ENCODE results near the gene PGGT1B. TPM values are rescaled to one million over a fixed set of nuclear protein-coding genes. Genes with fewer than 3 reads are reported as not detected.
A peak's percentile ranks its signal among the peaks of the same experiment; 100 is the strongest.

The PGGT1B gene
- total RNA-seq, 1 donor from 2014 or later, result 47.5 TPM

GRCh38 chr5:115170929-115171510, 91.7 kb downstream of the PGGT1B start:
- Histone ChIP-seq H3K27me3 (ENCODE audit: low read depth) (peaks cover 29% of the 10 kb centered on the region), H3K27ac (peak overlapping the region; percentile 65)
- intact Hi-C loops (cut with DNase I), result no loop called here

GRCh38 chr5:115170134-115170928, 92.3 kb downstream of the PGGT1B start:
- no peak for TF ChIP-seq CTCF (IDR thresholded peaks at IDR 0.05)
- intact Hi-C loops (cut with DNase I), result no loop called here
- Histone ChIP-seq H3K4me3 (peak overlapping the region; percentile 85), H3K4me1 (peaks cover 26% of the 10 kb centered on the region), H3K36me3 (no peaks in the 10 kb centered on the region), H3K9me3 (no peaks in the 10 kb centered on the region), H3K27ac (peak overlapping the region; percentile 65), H3K27me3 (ENCODE audit: low read depth) (peaks cover 36% of the 10 kb centered on the region)
- DNase-seq (peak; percentile 52), ATAC-seq (peak; percentile 82 to 83)

More at GRCh38 chr5:115170929-115171510, 91.7 kb downstream of the PGGT1B start:
- no peak for ATAC-seq
- Histone ChIP-seq H3K4me3 (peak overlapping the region; percentile 85), H3K36me3 (no peaks in the 10 kb centered on the region), H3K9me3 (no peaks in the 10 kb centered on the region), H3K4me1 (peaks cover 26% of the 10 kb centered on the region)
- TF ChIP-seq CTCF (IDR thresholded peaks at IDR 0.05), result no peak
- no peak for DNase-seq

GRCh38 chr5:115169487-115170133, 93.1 kb downstream of the PGGT1B start, which contains the start of gene TRIM36:
Gene TRIM36, minus strand, starts transcription at chr5:115169908. Its CDS starts 274 bp downstream, at chr5:115169634.
- Histone ChIP-seq H3K4me3 (peak within 1 kb of the TSS; percentile 85), H3K27ac (peak within 1 kb of the TSS; percentile 74), H3K9me3 (no peaks in the 10 kb centered on the region), H3K36me3 (no peaks in the 10 kb centered on the region), H3K27me3 (ENCODE audit: low read depth) (peaks cover 36% of the 10 kb centered on the region), H3K4me1 (peaks cover 26% of the 10 kb centered on the region)
- TF ChIP-seq CTCF (IDR thresholded peaks at IDR 0.05), result peak; percentile 30
- intact Hi-C loops (cut with DNase I), result no loop called here
- ATAC-seq, result peak; percentile 99
- DNase-seq, result peak; percentile 95

GRCh38 chr5:115168829-115169486, 93.7 kb downstream of the PGGT1B start:
- intact Hi-C loops (cut with DNase I), result no loop called here
- H3K4me1 ChIP-seq, result peaks cover 26% of the 10 kb centered on the region
- peak overlapping the region; percentile 74 for H3K27ac ChIP-seq
- no peaks in the 10 kb centered on the region for H3K36me3 ChIP-seq
- TF ChIP-seq CTCF (IDR thresholded peaks at IDR 0.05), result no peak
- ATAC-seq (peak; percentile 47 to 54), DNase-seq (no peak)
- peak overlapping the region; percentile 85 for H3K4me3 ChIP-seq
- H3K27me3 ChIP-seq (ENCODE audit: low read depth), result peaks cover 36% of the 10 kb centered on the region
- no peaks in the 10 kb centered on the region for H3K9me3 ChIP-seq

- Histone ChIP-seq H3K9me3 (no peaks in the 10 kb centered on the region), H3K27me3 (ENCODE audit: low read depth) (peaks cover 28% of the 10 kb centered on the region), H3K36me3 (no peaks in the 10 kb centered on the region), H3K27ac (no peak overlapping the region), H3K4me3 (no peak overlapping the region), H3K4me1 (peaks cover 26% of the 10 kb centered on the region)
- no peak for ATAC-seq
- DNase-seq, result no peak
- TF ChIP-seq CTCF (IDR thresholded peaks at IDR 0.05), result no peak
- intact Hi-C loops (cut with DNase I), result no loop called here
Measured at GRCh38 chr5:115166744-115167393, 95.8 kb downstream of the PGGT1B start.

Data from lower lobe of right lung (tissue), 2 donors.